Liver (tissue), 9 donors: ENCODE results near the gene PDRG1. TPM values are rescaled to one million over a fixed set of nuclear protein-coding genes. Genes with fewer than 3 reads are reported as not detected.

Source experiments
- DNase-seq: peaks from one replicate; pipeline ENCODE4 v3.0.0-alpha.2; 2017; ENCODE audit warnings: low spot score
- H3K27ac ChIP-seq, 2 donors: one replicate each; pipeline ENCODE4 v1.7.0; 2013; ENCODE audit warnings: inconsistent platforms in 2 of 2, low read length in 2 of 2, control low read depth in 1 of 2, low read depth in 1 of 2, mild to moderate bottlenecking in 1 of 2
- H3K27me3 ChIP-seq, 4 donors: one replicate each; pipeline versions ENCODE4 v1.6.1 to v1.7.0; 2013; ENCODE audit warnings: low read length in 3 of 4, inconsistent platforms in 1 of 4, mild to moderate bottlenecking in 1 of 4, moderate library complexity in 1 of 4; ENCODE audit not compliant: control insufficient read depth in 4 of 4, insufficient read depth in 4 of 4
- H3K36me3 ChIP-seq, 4 donors: one replicate each; pipeline versions ENCODE4 v1.6.1 to v1.7.0; 2013; ENCODE audit warnings: low read length in 3 of 4, mild to moderate bottlenecking in 3 of 4, low read depth in 1 of 4, moderate library complexity in 1 of 4; ENCODE audit not compliant: control insufficient read depth in 4 of 4, insufficient read depth in 3 of 4
- H3K4me1 ChIP-seq, 4 donors: one replicate each; pipeline versions ENCODE4 v1.6.1 to v1.7.0; 2013; ENCODE audit warnings: low read length in 3 of 4, mild to moderate bottlenecking in 3 of 4, moderate library complexity in 1 of 4; ENCODE audit not compliant: control insufficient read depth in 4 of 4, insufficient read depth in 4 of 4
- H3K4me3 ChIP-seq, 3 donors: one replicate each; pipeline versions ENCODE4 v1.6.1 to v1.7.0; 2013; ENCODE audit warnings: low read length in 3 of 3, control low read depth in 1 of 3, low read depth in 1 of 3, mild to moderate bottlenecking in 1 of 3
- H3K9ac ChIP-seq, 2 donors: one replicate each; pipeline ENCODE4 v1.7.0; 2013; ENCODE audit warnings: low read length in 2 of 2, mild to moderate bottlenecking in 2 of 2, moderate library complexity in 2 of 2, control low read depth in 1 of 2, low read depth in 1 of 2
- H3K9me3 ChIP-seq, 4 donors: one replicate each; pipeline versions ENCODE4 v1.6.1 to v1.7.0; 2013; ENCODE audit warnings: low read length in 3 of 4; ENCODE audit not compliant: control insufficient read depth in 4 of 4
- ATF3 ChIP-seq: IDR thresholded peaks from 2 replicates; pipeline ENCODE4 v1.6.1; 2016; ENCODE audit warnings: antibody characterized with exemption
- CTCF ChIP-seq: fragments of 150-350 bp; IDR thresholded peaks from 2 replicates; pipeline ENCODE4 v1.5.1; 2017; ENCODE audit warnings: improper control_type of control experiment, low read depth, low read length; ENCODE audit not compliant: missing input control
- EGR1 ChIP-seq, 2 donors: IDR thresholded peaks; 2 replicates each; pipeline ENCODE4 v1.6.1; 2016 to 2018; ENCODE audit warnings: antibody characterized with exemption in 2 of 2, low read depth in 2 of 2
- FOXA1 ChIP-seq: IDR thresholded peaks from 2 replicates; pipeline ENCODE4 v1.6.1; 2016; ENCODE audit warnings: antibody characterized with exemption
- FOXA2 ChIP-seq: IDR thresholded peaks from 2 replicates; pipeline ENCODE4 v1.6.1; 2016; ENCODE audit warnings: antibody characterized with exemption
- GABPA ChIP-seq, 2 donors: IDR thresholded peaks in 1 of 2; conservative IDR thresholded peaks in 1 of 2; 2 replicates each; pipeline ENCODE4 v1.6.1; 2016; ENCODE audit warnings: antibody characterized with exemption in 2 of 2, mild to moderate bottlenecking in 1 of 2, moderate library complexity in 1 of 2
- HNF4A ChIP-seq, 2 donors: conservative IDR thresholded peaks; 2 replicates each; pipeline ENCODE4 v1.6.1; 2016; ENCODE audit warnings: antibody characterized with exemption in 2 of 2, mild to moderate bottlenecking in 2 of 2
- JUND ChIP-seq, 2 donors: IDR thresholded peaks; 2 replicates each; pipeline ENCODE4 v1.6.1; 2016; ENCODE audit warnings: antibody characterized with exemption in 2 of 2
- RAD21 ChIP-seq, 2 donors: IDR thresholded peaks; 2 replicates each; pipeline ENCODE4 v1.6.1; 2016; ENCODE audit warnings: antibody characterized with exemption in 2 of 2, mild to moderate bottlenecking in 2 of 2
- REST ChIP-seq: IDR thresholded peaks from 2 replicates; pipeline ENCODE4 v1.6.1; 2016; ENCODE audit warnings: antibody characterized with exemption, mild to moderate bottlenecking
- RXRA ChIP-seq, 2 donors: IDR thresholded peaks; 2 replicates each; pipeline ENCODE4 v1.6.1; 2017 to 2018; ENCODE audit warnings: antibody characterized with exemption in 2 of 2, mild to moderate bottlenecking in 1 of 2
- SP1 ChIP-seq: IDR thresholded peaks from 2 replicates; pipeline ENCODE4 v1.6.1; 2018; ENCODE audit warnings: antibody characterized with exemption, mild to moderate bottlenecking
- TAF1 ChIP-seq: conservative IDR thresholded peaks from 2 replicates; pipeline ENCODE4 v1.6.1; 2016; ENCODE audit warnings: antibody characterized with exemption, mild to moderate bottlenecking
- WGBS: extraction: QIAGEN DNeasy Blood & Tissue Kit; methylation state at CpG from one replicate; pipeline ENCODE4 v1.1.7; 2013; 5-methylcytosine and 5-hydroxymethylcytosine counted together
- polyA plus RNA-seq, 2 donors: library from polyadenylated mRNA; stranded (reverse) in 1 of 2; unstranded in 1 of 2; fragments of 200-250 nt in 1 of 2; fragments of >200 nt in 1 of 2; fragmentation: Nextera tagmentation in 1 of 2; extraction: Ambion mirVana in 1 of 2; gene quantifications; one replicate each; pipeline versions ENCODE4 v1.2.1 to v1.2.3, GENCODE V29; 2013 to 2015
- total RNA-seq, 2 donors: library from RNA; depleted of rRNA; stranded (reverse); fragments of >200 nt; gene quantifications; one replicate each; pipeline ENCODE4 v1.2.3, GENCODE V29; 2014
- TF ChIP-seq, protein P1 (sequence below): IDR thresholded peaks from 2 replicates; pipeline ENCODE4 v1.6.1; 2016; ENCODE audit warnings: antibody characterized with exemption
- TF ChIP-seq, protein P2 (sequence below): IDR thresholded peaks from 2 replicates; pipeline ENCODE4 v1.6.1; 2016; ENCODE audit warnings: antibody characterized with exemption
- donor health status: healthy.
- donor health status: healthy.
- donor health status: healthy.
- donor health status: healthy.
- donor health status: healthy.

The PDRG1 gene
- total and polyA plus RNA-seq, 4 donors = 2.2 to 8.0 (median 3.6) TPM

DNA sequence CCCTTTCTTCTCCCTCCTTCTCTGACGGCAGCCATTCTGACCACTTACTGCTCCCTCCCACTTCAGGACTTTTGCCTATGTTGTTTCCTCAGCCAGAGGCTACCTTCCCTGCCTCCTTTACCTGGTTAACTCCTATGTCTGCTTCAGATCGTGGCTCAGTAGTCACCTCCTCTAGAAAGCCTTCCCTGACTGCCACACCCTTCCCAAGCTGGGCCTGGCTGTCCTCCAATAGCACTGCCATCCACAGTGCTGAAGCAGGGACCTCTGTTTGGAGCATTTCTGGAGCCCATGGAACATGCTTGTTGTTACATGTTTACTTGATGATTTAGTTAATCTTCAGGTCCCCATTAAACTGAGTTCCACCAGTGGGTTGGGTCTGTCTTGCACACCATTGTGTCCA lies 29.9 kb upstream of the PDRG1 start:
- H3K27me3 ChIP-seq = peaks cover 0 to 4% (median 2%) of the 10 kb centered on the region in 4 donors
- TF ChIP-seq HNF4A (conservative IDR thresholded peaks at IDR 0.05) (no peak), TAF1 (no peak), RAD21 (IDR thresholded peaks at IDR 0.05) (no peak), SP1 (no peak), JUND (IDR thresholded peaks at IDR 0.05) (no peak), EGR1 (IDR thresholded peaks at IDR 0.05; ENCODE audit: low read depth in 2 of 2) (no peak), CTCF (no peak), RXRA (IDR thresholded peaks at IDR 0.05) (no peak), FOXA1 (no peak), FOXA2 (no peak), ATF3 (no peak), GABPA (IDR thresholded peaks at IDR 0.05 in 1 of 2, conservative IDR thresholded peaks at IDR 0.05 in 1 of 2) (no peak), REST (no peak)
- TF ChIP-seq, protein P1, sequence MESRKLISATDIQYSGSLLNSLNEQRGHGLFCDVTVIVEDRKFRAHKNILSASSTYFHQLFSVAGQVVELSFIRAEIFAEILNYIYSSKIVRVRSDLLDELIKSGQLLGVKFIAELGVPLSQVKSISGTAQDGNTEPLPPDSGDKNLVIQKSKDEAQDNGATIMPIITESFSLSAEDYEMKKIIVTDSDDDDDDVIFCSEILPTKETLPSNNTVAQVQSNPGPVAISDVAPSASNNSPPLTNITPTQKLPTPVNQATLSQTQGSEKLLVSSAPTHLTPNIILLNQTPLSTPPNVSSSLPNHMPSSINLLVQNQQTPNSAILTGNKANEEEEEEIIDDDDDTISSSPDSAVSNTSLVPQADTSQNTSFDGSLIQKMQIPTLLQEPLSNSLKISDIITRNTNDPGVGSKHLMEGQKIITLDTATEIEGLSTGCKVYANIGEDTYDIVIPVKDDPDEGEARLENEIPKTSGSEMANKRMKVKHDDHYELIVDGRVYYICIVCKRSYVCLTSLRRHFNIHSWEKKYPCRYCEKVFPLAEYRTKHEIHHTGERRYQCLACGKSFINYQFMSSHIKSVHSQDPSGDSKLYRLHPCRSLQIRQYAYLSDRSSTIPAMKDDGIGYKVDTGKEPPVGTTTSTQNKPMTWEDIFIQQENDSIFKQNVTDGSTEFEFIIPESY = no peak
- TF ChIP-seq, protein P2, sequence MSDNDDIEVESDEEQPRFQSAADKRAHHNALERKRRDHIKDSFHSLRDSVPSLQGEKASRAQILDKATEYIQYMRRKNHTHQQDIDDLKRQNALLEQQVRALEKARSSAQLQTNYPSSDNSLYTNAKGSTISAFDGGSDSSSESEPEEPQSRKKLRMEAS = no peak
- no peak overlapping the region for H3K4me3 ChIP-seq
- WGBS = 64% methylated on average over 2 of the region's 2 CpGs
- H3K9me3 ChIP-seq = no peaks in the 10 kb centered on the region
- no peak for DNase-seq
- H3K36me3 ChIP-seq = no peaks in the 10 kb centered on the region
- no peak overlapping the region for H3K9ac ChIP-seq
- H3K4me1 ChIP-seq = no peaks in the 10 kb centered on the region
- no peak overlapping the region for H3K27ac ChIP-seq
